K562 (cell line): ENCODE measurements around the gene PRRT2. TPM values are rescaled to one million over a fixed set of nuclear protein-coding genes. Genes with fewer than 3 reads are reported as not detected.
A peak's percentile ranks its signal among the peaks of the same experiment; 100 is the strongest.

Experiments used
- EP300 ChIP-seq: IDR thresholded peaks from 2 replicates; pipeline ENCODE4 v1.6.1; 2012; ENCODE audit warnings: low read length, improper control_type of control experiment
- EZH2 ChIP-seq: IDR thresholded peaks from 2 replicates; pipeline ENCODE4 v1.6.1; 2012; ENCODE audit warnings: low read depth, mild to moderate bottlenecking, inconsistent platforms, low read length, borderline replicate concordance
- FOSL1 ChIP-seq: fragments of 200-800 bp; sonication (Bioruptor generic); conservative IDR thresholded peaks from 2 replicates; pipeline ENCODE4 v1.6.1; 2016; ENCODE audit warnings: missing genetic modification characterization, missing compliant biosample characterization
- HCFC1 ChIP-seq: IDR thresholded peaks from 2 replicates; pipeline ENCODE4 v1.6.1; 2012; ENCODE audit warnings: low read depth, low read length, improper control_type of control experiment
- STAT5A ChIP-seq: IDR thresholded peaks from 2 replicates; pipeline ENCODE4 v1.6.1; 2012; ENCODE audit warnings: low read length, inconsistent platforms, borderline replicate concordance
- TCFL5 ChIP-seq: fragments of 250-450 bp; sonication (Bioruptor Pico); conservative IDR thresholded peaks from 2 replicates; pipeline ENCODE4 v1.6.1; 2021; ENCODE audit warnings: mild to moderate bottlenecking, moderate library complexity, matching md5 sums
- ZNF212 ChIP-seq: fragments of 450-650 bp; formaldehyde crosslinking; IDR thresholded peaks from 2 replicates; pipeline ENCODE4 v1.4.0; 2020; ENCODE audit warnings: mild to moderate bottlenecking
- polyA plus RNA-seq, 8 experiments: library from polyadenylated mRNA; depleted of rRNA in 4 of 8; stranded (reverse) in 5 of 8; unstranded in 3 of 8; fragments of >200 nt; fragmentation: Nextera tagmentation in 2 of 8; fragmentation: Illumina TruSeq in 1 of 8; extraction: Ambion mirVana in 2 of 8; extraction: Trizol in 1 of 8; gene quantifications; 2 replicates each; pipeline versions ENCODE4 v1.2.1 to v1.2.3, GENCODE V29; 2011 to 2014; ENCODE audit warnings: inconsistent platforms in 1 of 8, missing spikeins in 1 of 8
- total RNA-seq, 7 experiments: library from RNA; depleted of rRNA in 6 of 7; stranded (reverse); fragments of >200 nt in 6 of 7; fragmentation: Illumina TruSeq in 2 of 7; extraction: Trizol in 2 of 7; gene quantifications; 2 replicates each; pipeline versions ENCODE4 v1.2.1 to v1.2.3, GENCODE V29; 2011 to 2021; ENCODE audit warnings: low replicate concordance in 1 of 7
- TF ChIP-seq, protein P1 (sequence below), 2 experiments: IDR thresholded peaks in 1 of 2; conservative IDR thresholded peaks in 1 of 2; 2 replicates each; pipeline ENCODE4 v1.6.1; 2016; ENCODE audit warnings: low read depth in 2 of 2, mild to moderate bottlenecking in 1 of 2, missing compliant biosample characterization in 1 of 2, missing genetic modification characterization in 1 of 2, moderate library complexity in 1 of 2
- TF ChIP-seq, protein P2 (sequence below): fragments of 450-650 bp; IDR thresholded peaks from 2 replicates; pipeline ENCODE4 v1.6.1; 2016
- TF ChIP-seq, protein P3 (sequence below): IDR thresholded peaks from 2 replicates; pipeline ENCODE4 v1.6.1; 2016; ENCODE audit warnings: missing genetic modification characterization, missing compliant biosample characterization
- TF ChIP-seq, protein P4 (sequence below), 2 experiments: fragments of 150-350 bp in 1 of 2; IDR thresholded peaks; 2 replicates each; pipeline ENCODE4 v1.6.1; 2012 to 2016; ENCODE audit warnings: low read depth in 2 of 2, low read length in 2 of 2, mild to moderate bottlenecking in 1 of 2, moderate library complexity in 1 of 2

PRRT2 gene
- total and polyA plus RNA-seq, 9 of the 15 experiments (the other 6 are each of a cell fraction or from before 2014, with no cell fraction given): 0.11 to 1.0 (median 0.42) TPM; not detected in 2

DNA sequence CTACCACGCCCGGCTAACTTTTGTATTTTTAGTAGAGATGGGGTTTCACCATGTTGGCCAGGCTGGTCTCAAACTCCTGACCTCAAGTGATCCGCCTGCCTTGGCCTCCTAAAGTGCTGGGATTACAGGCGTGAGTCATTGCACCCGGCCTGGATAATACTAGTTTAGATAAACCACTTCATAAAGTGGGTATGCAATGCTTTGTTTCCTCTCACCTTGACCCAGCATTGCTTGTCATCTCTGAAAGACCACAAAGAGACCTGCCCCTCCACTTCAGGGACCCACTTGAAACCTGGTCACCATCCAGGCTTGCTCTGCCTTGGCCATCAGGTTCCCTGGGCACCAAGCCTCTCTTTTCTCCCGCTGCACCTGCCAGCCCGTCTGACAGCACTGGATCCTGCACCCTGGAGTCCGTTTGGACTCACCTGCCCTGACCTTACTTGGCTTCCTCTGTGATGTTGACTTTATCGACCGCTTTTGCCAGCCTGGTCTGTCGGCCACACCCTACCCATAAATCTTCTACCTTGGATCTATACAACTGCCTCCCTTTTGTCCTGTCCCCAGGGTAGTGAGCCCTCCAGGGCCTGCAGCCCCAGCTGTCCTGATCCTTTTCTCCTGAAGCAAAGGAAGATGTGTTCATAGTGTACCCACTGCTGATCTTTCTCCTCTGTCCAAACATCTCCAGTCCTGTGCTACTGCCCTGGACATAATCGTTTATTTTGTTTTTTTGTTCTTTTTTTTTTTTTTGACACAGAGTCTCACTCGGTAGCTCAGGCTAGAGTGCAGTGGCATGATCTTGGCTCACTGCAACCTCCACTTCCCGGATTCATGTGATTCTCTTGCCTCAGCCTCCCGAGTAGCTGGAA, 46.6 kb upstream of the PRRT2 start (continued):
- TF ChIP-seq EZH2 (no peak), ZNF212 (CRISPR knock-in tag) (no peak), EP300 (peak; percentile 12; the same call in 1 of the 2 replicates), FOSL1 (peak; percentile 48; the same call in 1 of the 2 replicates), TCFL5 (CRISPR knock-in tag) (no peak), STAT5A (no peak), HCFC1 (no peak)
- TF ChIP-seq, protein P1, sequence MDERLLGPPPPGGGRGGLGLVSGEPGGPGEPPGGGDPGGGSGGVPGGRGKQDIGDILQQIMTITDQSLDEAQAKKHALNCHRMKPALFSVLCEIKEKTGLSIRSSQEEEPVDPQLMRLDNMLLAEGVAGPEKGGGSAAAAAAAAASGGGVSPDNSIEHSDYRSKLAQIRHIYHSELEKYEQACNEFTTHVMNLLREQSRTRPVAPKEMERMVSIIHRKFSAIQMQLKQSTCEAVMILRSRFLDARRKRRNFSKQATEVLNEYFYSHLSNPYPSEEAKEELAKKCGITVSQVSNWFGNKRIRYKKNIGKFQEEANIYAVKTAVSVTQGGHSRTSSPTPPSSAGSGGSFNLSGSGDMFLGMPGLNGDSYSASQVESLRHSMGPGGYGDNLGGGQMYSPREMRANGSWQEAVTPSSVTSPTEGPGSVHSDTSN (CRISPR knock-in tag; IDR thresholded peaks at IDR 0.05; ENCODE audit: low read depth): no peak
- TF ChIP-seq, protein P1 (tag; conservative IDR thresholded peaks at IDR 0.05; ENCODE audit: low read depth): peak; percentile 84
- TF ChIP-seq, protein P2, sequence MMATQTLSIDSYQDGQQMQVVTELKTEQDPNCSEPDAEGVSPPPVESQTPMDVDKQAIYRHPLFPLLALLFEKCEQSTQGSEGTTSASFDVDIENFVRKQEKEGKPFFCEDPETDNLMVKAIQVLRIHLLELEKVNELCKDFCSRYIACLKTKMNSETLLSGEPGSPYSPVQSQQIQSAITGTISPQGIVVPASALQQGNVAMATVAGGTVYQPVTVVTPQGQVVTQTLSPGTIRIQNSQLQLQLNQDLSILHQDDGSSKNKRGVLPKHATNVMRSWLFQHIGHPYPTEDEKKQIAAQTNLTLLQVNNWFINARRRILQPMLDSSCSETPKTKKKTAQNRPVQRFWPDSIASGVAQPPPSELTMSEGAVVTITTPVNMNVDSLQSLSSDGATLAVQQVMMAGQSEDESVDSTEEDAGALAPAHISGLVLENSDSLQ: peak; percentile 91
- TF ChIP-seq, protein P3, sequence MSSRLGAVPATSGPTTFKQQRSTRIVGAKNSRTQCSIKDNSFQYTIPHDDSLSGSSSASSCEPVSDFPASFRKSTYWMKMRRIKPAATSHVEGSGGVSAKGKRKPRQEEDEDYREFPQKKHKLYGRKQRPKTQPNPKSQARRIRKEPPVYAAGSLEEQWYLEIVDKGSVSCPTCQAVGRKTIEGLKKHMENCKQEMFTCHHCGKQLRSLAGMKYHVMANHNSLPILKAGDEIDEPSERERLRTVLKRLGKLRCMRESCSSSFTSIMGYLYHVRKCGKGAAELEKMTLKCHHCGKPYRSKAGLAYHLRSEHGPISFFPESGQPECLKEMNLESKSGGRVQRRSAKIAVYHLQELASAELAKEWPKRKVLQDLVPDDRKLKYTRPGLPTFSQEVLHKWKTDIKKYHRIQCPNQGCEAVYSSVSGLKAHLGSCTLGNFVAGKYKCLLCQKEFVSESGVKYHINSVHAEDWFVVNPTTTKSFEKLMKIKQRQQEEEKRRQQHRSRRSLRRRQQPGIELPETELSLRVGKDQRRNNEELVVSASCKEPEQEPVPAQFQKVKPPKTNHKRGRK (tag): 0 out of 2 replicates have a peak, but pooled peaks have one; percentile 12
- TF ChIP-seq, protein P4, sequence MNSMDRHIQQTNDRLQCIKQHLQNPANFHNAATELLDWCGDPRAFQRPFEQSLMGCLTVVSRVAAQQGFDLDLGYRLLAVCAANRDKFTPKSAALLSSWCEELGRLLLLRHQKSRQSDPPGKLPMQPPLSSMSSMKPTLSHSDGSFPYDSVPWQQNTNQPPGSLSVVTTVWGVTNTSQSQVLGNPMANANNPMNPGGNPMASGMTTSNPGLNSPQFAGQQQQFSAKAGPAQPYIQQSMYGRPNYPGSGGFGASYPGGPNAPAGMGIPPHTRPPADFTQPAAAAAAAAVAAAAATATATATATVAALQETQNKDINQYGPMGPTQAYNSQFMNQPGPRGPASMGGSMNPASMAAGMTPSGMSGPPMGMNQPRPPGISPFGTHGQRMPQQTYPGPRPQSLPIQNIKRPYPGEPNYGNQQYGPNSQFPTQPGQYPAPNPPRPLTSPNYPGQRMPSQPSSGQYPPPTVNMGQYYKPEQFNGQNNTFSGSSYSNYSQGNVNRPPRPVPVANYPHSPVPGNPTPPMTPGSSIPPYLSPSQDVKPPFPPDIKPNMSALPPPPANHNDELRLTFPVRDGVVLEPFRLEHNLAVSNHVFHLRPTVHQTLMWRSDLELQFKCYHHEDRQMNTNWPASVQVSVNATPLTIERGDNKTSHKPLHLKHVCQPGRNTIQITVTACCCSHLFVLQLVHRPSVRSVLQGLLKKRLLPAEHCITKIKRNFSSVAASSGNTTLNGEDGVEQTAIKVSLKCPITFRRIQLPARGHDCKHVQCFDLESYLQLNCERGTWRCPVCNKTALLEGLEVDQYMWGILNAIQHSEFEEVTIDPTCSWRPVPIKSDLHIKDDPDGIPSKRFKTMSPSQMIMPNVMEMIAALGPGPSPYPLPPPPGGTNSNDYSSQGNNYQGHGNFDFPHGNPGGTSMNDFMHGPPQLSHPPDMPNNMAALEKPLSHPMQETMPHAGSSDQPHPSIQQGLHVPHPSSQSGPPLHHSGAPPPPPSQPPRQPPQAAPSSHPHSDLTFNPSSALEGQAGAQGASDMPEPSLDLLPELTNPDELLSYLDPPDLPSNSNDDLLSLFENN (IDR thresholded peaks at IDR 0.05; ENCODE audit: low read depth in 2 of 2, low read length in 2 of 2): no peak
- TF ChIP-seq, all 486 proteins: peak for 14
